Activated effector memory CD4-positive, alpha-beta T cell treated with anti-CD3 and anti-CD28 coated beads, Interleukin-2, amount 50 U/mL, for 16 hours (primary cell): ENCODE results near the gene SFXN1.

ENCODE experiments used
- DNase-seq: peaks from one replicate; pipeline ENCODE4 v3.0.0-alpha.2; 2020

SFXN1 gene

DNA sequence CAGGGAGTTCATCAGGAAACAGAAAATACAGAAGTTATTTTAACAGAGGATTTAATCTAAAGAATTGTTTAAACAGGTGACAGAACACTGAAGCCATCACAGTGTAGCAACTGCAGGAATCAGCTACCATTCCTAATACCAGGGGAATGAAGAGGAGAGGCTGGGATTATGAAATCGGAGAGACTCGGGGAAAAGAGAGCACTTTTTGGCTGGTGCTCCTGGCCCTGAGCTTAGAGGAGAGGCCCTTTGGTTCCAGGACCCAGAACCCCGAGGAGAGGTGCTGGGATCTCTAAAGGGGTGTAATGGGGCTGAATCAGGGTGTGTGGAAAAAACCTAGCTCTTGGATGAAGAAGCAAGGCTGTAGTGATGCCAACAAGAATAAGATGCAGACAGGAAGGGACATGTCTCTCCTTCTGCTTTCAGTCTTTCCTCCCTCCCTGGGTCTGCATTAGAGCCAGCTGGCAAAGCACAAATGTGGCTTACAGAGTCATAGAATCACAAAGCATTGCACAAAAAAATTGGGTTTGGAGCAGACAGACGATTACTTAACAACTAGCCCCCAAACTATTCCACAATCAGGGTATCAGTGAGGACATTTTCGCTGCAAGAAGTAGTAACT is 11.6 kb upstream of the SFXN1 start:
- no peak for DNase-seq

DNA sequence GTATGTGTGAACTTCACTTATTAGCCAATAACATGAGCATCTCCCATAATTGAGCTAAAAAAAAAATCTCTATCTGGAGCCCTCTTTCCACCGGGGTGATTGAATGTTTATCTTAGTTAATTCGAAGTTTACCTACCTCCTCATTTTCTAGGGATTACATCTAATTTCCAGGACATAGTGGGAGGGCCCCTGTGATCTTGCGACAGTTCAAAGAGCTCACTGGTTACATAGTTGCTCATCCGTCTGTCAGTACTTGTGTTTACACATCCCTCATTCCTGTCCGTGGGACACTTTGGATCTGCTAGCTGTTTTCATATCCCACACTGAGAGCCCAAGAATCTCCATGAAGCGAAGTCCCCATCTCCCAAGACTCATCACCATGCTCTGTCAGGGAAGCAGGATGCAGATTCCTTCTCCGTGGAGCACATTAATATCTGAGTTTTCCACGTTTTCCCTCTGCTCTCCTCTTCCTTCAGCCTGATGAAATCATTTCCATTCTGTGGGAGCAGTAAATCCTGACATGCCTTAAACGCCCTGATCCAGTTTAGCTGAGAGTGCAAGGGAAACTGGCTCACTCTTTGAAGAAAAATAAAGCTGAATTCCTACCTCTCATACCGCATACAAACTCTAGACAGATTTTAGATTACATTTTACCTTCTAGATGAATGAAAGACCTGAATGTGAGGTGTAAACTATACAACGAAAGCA is 10.2 kb upstream of the SFXN1 start:
- DNase-seq, result no peak

DNA sequence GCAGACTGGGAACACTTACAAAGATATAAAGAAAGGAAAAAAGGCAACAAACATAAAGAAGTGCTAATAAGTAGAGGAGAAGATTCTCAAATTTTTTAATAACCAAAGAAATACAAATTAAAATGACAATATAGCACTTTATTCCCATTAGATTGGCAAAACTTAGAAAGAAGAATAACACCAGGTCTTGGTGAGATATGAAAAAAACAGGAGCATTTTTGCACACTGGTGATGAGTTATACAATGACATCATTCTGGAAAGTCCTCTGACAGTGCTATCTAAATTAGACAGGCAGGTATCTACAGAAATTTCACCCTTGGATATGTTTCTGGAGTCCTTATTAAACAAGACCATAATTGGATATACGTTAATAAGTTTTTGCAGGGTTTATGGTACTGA is 9.5 kb upstream of the SFXN1 start:
- no peak for DNase-seq

DNA sequence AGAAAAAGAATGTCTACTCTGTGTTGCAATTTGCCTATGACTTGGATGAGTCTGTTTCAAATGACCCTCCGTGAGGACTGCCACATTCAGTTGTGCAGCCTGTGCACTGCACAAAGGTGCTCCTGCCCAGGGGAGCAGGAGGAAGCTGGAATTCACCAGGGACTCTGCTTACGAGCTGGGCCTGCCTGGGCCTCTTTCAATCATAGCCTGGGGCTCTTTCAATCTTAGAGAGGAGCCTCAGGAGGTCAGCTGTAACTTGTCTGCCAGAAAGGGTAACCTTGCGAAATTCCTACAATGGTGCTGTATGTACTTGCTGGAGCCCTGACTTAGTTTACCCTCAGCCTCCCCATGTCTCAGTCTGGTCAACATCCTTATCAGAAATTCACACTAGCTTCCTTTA is 8.4 kb upstream of the SFXN1 start:
- no peak for DNase-seq

DNA sequence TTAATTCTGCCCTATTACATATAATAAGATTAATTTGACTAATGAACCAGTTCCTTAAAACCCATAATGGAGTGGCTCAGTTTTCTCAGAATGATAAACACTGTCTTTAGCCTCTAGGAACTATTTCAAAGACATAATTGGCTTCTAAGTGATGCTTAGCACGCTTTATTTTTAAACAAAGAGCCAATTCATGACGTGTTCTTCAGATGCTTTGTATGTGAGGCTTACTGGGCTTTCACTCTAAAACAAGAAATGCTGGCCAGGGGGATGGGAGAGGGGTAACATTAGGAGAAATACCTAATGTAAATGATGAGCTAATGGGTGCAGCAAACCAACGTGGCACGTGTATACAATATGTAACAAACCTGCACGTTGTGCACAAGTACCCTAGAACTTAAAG is 7.6 kb upstream of the SFXN1 start:
- no peak for DNase-seq

DNA sequence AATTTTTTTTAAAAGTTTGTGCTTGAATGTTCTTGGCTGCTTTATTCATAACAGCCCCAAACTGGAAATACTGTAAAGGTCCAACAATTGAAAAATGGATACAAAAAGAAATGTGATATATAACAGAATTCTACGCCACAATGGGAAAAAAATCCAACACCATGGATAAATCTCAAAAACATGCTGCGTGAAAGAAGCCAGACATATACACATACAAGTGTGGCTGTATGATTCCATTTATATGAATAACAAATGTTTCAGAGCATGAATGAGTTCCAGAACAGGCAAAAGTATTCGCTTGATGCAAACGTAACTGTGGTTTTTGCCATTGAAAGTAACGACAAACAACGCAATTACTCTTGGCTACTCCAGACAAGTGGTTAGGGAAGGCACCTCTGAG is 7.2 kb upstream of the SFXN1 start:
- no peak for DNase-seq

DNA sequence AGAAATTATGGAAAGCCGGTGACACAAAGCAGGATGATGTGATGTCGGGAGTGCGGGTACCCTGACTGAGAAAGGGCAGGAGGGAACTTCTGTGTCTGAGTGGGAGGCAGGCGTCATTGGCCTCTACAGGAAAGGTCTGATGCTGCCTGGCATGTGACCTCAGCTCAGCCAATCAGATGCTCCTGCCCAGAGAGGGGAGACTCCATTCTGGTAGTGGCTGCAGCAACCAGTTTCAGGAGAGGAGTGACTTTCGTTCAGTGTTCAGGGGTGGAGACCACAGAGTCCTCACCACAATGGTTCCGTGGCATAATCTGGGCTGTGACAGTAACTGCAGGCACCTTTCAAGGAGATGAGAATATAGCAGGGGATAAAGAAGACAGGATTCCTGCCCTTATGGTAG is 6.7 kb upstream of the SFXN1 start:
- no peak for DNase-seq

DNA sequence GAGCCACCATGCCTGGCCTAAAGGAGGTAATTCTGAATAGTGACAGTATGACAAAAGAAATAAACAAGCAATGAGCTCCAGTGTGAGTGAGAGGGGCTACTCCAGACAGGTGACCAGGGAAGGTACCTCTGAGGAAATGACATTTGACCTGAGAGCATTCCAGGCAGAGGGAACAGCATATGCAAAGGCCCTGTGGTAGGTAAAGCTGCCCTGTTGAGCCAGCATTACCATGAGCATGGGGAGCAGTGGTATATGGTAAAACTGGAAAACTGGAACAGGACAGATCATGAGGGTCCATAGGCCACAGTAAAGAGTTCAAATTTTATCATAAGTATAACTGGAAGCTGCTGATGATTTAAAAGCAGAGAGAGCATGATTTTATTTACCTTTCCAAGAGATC is 6.0 kb upstream of the SFXN1 start:
- no peak for DNase-seq

DNA sequence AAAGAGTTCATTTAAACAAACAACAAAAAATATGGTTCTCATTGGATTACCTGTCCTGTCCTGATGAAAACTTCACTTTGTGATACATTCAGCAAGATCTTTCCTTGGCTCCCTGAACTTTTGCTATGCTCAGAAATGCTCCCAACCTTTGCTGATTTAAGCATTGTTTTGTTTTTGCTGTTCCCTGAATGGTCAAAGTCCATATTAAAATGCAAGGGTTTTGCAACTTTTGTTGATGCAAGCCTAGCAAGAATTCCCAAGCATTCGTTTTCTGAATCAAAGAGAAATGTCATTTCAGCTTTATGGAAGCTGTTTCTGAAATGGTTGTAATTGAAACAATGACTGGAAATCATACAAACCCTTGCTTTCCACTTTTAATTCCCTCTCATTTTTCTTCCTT is 3.1 kb upstream of the SFXN1 start:
- no peak for DNase-seq

DNA sequence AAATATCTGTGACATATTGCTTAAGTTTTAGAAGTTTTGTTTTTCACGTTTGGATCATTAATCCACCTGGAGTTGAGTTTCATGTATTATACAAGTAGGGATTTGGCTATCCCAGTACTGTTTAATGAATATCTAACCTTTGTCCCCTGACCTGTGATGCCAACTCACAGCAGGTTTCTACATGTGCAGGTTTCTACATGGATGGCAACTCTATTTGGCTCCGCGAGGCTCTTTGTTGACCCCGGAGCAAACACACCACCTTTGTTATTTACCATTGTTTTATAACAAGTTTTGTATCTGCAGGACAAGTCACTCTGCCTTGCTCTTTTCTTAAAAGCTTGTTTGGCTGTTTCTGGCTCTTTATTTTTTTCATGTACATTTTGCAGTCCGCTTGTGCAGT is 920 bp upstream of the SFXN1 start:
- DNase-seq, result no peak

DNA sequence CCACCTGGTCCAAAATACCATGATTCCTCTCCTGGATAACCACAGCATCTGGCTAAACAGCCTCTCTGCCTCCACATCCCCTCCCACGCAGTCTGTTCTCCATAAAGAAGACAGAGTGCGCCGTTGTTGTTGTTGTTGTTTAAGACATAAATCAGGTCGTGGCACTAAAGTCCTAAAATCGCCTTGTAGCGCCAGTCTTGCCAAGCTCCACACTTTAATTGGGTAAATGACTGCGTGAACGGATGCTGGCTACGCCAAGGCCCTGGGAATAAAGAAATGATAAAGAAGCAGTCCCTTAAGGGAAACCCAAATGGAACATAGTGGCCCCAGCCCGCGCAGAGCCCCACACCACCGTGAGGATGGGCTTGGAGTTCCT is 364 bp upstream of the SFXN1 start:
- DNase-seq, result no peak

DNA sequence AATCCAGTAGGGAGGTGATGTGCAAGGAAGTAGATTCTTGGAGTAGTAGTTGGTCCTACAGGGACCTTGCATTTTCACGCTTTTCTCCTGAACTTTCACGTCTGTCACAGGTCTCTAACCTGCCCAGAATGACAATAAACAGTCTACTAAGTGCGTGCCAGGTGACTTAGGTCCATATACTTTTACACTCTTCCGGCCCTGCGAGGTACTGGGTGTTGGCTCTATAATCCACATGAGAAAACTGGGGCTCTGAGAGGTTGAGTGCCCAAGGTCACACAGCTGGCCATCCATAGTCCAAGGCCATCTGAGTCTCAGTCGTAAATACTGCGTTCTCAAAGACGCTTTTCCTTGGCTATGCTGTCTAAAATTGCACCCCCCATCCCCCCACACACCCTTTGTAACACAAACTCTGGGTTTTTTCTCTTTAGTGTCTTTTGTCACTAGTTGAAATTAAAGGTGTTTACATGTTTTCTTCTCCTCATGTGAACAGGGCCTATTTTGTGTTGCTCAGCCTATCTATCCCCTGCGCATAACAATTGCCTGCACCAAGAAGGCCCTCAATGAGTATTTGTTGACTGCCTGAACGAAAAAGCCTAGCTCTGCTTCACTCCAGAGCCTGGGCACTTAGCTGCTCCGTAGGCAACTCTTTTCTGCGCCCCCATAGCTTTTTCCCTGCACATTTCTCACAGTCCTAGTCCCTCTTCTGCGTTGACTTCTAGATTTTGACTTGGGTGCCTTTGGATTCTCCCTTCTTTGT is 943 bp downstream of the SFXN1 start:
- DNase-seq, result no peak

DNA sequence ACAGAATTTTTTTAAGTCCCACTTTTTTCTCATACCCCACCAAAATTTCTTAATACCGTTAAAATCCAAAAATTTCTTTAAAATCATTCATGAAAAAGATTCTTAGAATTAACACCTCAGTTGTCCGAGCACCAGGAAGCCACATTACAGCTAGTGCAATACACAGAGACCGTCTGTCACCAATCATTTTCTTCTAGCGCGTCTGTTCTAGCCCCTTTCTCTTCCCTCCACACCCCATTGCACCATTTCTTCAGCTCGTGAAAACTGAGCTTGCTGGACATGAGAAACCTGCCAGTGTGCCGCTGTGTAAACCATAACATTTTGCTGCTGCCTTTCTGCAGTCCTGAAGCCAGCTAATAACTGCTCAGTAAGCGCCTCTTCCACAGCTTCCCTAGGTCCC is 5.0 kb downstream of the SFXN1 start:
- no peak for DNase-seq

DNA sequence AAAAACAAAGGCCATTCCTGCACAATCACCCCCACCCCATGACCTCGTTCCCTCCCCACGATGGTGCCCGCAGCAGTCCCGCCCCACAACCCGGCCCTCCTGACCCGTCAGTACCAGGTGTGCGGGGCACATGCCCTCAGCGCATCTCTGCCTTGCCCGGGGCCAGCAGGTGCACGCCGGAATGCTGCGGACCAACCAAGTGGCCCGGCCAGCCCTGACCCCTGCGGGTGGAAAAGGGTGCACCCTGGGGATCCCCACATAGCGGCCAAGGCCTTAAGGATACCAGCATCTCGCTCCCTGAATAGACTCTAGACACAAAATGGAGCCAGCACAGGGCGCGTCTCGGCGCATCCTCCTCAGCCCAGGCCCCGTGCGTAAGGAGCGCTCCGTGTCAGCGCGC is 6.0 kb downstream of the SFXN1 start:
- DNase-seq, result no peak

DNA sequence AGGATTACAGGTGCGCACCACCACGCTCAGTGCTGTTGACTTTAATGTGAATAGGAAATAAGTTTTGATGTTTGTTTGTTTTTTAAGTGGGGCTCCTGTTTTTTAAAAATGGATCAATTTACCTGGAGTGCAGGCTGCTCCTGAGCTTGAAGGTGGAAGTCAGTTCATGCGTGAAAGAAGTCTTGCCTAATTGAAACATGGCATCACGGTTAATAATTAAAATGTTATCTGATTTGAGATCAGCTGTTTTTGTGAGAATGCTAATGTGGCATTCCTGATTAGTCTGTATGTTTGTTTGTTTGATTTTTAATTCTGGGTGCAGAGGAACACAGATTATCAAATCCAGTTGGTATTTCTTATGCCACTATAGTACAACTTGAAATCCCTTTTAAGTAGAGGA is 6.5 kb downstream of the SFXN1 start:
- no peak for DNase-seq

DNA sequence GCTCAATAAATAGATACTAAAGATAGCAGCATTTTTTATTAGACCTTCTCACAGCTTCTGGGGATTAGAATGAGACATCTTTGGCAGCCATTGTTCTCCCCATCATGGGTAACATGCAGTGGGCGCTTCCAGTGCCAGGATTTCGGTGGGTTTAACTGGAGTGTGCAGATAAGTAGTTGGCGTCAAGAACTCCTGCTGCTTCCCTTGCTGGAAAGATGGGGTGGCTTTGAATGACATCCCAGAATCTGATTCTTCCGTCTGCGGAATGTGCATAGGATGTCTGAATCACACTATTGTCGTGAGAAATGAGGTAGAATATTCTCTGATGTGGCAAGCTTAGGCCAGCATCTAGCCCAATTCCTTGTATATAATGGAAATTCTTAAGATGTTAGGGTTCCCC is 7.3 kb downstream of the SFXN1 start:
- DNase-seq, result no peak

DNA sequence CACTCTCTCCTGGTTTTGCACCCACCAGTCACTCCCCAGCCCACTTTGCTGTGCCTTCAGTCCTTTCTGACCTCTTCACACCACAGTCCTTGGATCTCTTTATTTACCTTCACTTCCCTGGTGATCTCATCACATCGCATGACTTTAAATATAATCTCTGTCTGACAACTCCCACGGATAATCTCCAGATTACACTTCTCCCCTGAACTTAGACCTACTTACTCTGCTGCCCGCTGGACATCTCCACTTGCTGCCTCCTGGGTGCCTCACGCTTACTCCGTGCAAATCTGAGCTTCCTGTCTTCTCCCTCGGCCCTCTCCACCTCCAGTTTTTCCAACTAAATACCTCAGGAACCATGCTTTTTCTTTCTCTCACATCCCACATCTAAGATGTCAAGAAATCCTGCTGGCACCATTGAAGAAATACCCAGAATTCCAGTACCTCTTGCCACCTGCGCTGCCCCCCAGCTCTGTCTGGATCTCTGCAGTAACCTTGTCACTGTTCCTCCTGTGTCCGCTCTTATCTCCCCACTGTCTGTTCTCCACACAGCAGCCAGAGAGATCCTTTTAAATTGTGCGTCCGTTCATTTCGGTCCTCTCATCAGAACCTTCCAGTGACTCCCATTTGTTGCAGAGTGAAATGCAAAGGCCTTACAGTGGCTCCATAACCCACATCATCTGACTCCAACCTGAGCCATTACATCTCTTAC is 9.3 kb downstream of the SFXN1 start:
- DNase-seq, result no peak

DNA sequence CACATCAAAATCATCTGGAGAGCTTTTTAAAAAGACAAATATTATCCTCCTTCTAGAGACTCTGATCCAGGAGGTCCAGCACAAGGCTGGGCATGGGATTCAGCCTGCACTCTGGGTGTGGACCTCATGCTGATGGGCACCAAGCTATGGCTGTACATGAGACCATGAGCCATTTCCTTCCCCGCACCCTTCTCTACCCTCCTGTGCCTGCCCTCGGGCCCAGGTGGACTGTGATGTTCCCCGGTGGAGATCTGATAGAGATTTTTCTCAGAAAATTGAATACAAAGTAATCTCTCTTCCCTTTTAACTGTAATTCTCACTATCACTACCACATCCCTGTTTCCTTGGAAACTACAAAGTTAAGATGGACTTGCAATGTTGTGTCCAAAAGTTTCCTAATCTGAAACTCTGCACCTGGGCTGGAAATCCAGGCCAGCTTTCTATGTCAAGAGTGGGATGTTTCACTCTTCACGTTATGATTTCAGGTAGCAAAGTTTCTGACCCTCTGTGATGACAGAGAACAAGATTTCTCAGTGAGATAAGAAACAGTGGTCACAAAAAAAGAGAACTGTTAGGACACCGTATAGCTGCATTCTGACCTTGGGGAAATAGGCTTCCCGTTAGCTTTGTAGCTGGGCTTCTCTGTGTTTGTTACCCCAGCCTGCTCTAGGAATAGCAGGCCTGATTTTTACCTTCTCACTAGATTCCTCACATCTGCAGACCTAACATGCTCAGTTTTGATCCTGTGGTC is 11.5 kb downstream of the SFXN1 start:
- DNase-seq, result no peak

DNA sequence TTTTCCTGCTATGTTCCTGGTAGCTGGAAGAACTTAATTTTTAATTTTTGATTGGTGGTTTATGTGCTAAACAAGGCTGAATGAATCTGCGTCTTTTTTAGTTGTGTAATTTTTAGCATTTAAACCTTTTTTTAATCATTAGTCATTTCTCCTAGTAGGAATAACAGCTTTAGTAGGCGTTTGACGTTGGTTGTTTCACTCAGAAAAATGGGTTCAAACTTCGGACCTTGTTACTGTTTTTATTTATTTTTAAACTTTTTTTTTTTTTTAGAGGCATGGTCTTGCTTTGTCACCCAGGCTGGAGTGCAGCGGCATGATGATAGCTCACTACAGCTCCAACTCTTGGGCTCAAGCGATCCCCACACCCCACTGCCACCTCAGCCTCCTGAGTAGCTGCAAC is 12.9 kb downstream of the SFXN1 start:
- DNase-seq, result no peak

DNA sequence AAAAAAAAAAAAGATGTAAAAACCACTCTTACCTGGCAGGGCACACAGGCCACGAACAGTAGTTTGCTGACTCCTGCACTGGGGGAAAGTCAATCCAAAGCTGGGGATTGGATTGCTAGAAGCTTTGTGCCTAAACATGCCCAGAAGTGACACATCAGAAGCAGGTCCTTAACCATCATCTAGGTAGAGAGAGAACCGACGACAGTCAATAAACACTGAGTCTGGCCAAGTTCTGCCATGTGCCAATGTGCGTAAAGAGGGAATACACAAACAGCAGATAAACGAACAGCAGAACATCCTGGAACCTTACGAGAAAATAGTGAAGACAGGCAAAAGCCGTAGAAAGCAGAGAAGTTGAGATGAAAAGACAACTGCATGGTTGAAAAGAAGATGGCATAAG is 14.9 kb downstream of the SFXN1 start:
- DNase-seq, result no peak

DNA sequence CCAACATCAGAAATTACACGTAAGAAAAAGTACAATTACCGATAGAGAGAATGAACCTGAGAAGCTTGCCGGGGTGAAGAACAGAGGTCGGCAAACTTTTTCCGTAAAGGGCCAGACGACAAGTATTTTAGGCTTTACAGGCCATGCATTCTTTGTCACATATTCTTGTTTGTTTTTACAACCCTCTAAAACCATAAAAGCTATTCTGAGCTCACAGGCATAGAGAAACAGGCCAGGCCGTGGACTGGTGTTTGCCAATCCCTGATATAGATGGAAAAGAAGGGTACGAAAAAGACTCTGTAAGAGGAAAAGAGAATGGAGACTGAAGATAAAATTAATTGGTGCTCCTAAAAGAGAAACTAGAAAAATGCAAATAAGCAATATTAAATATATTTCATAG is 15.4 kb downstream of the SFXN1 start:
- no peak for DNase-seq

DNA sequence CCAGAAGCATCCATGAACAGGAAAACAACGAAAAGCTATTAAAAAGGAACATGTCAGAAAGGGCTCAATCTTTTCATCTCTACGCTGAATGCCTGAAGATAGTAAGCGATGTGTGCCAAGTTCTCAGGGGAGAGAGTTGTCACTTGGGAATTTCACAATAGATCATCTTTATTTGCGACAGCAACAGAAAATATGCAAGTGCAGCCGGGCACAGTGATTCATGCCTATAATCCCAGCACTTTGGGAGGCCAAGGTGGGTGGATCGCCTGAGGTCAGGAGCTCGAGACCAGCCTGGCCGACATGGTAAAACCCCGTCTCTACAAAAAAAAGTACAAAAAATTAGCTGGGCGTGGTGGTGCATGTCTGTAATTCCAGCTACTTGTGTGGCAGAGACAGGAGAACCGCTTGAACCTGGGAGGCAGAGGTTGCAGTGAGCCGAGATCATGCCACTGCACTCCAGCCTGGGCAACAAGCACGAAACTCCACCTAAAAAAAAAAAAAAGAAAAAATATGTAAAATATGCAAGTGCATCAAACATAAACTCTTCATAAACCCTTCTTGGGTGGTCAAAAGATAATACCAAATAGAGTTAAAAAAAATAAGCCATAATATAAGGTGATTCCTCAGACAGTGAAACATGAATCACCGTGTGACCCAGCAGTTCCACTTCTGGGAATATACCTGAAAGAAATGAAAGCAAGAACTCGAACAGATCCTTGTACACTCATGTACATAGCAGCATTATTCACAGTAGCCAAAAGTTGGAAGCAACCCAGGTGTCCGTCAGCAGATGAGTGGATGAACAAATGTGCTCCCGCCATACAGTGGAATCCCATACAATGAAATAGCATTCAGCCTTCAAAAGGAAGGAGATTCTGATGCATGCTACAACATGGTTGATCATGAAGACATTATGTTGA is 16.2 kb downstream of the SFXN1 start:
- DNase-seq, result no peak
